K562 (cell line): ENCODE data around the gene IMMP2L. TPM values are rescaled to one million over a fixed set of nuclear protein-coding genes. Genes with fewer than 3 reads are reported as not detected.

Source experiments
- ATAC-seq: fragments of 200-7000 bp; cut with Tn5 transposase; 3 replicates; pipeline ENCODE4 v1.9.1; 2020; ENCODE audit warnings: moderate library complexity
- BruUV-seq: library from RNA; stranded (reverse); fragments of 400-500 nt; replicated peaks from 2 replicates; lab custom pipeline; 2021; lab: Mats Ljungman, UMichigan
- CTCF ChIA-PET: fragments of 300-600 bp; formaldehyde crosslinking; extraction: SDS; loops from one replicate; lab custom pipeline; 2021; ENCODE audit warnings: low intra/inter-chr PET ratio; lab: Yijun Ruan, JAX
- POLR2A ChIA-PET: fragments of 300-600, 350-650 bp; sonication (Branson Sonifier 250); formaldehyde crosslinking; extraction: SDS; loops from one replicate; lab custom pipeline; 2021; ENCODE audit warnings: antibody characterized with exemption, inconsistent platforms; lab: Yijun Ruan, JAX
- DNase-seq, 4 experiments: peaks; one replicate each; pipeline versions ENCODE4 v3.0.0 to v3.0.0-alpha.2; 2011 to 2018; ENCODE audit warnings: low spot score in 3 of 4, mixed read lengths in 3 of 4; ENCODE audit errors: extremely low read depth in 1 of 4
- FAIRE-seq: peaks from 2 replicates; lab custom pipeline; 2011; peaks lifted over from hg19 to GRCh38; lab: Jason Lieb, UNC
- H2AFZ ChIP-seq: 2 replicates; pipeline ENCODE4 v1.6.0; 2011; ENCODE audit warnings: low read depth, low read length, control low read depth, inconsistent platforms
- H3K27ac ChIP-seq: fragments of 200-600 bp; 3 replicates; pipeline ENCODE4 v1.8.0; 2011; ENCODE audit warnings: low read depth, mild to moderate bottlenecking, control low read depth, inconsistent platforms, low read length, moderate library complexity, mixed read lengths; ENCODE audit errors: extremely low read depth
- H3K27me3 ChIP-seq, 2 experiments: fragments of 300-600 bp in 1 of 2; 2 replicates in 1 of 2; 3 replicates in 1 of 2; pipeline versions ENCODE4 v1.6.0 to v1.8.0; 2011; ENCODE audit warnings: inconsistent platforms in 2 of 2, low read length in 2 of 2, mild to moderate bottlenecking in 1 of 2, mixed read lengths in 1 of 2, moderate library complexity in 1 of 2; ENCODE audit not compliant: control insufficient read depth in 2 of 2, insufficient read depth in 2 of 2
- H3K36me3 ChIP-seq: fragments of 300-600 bp; 3 replicates; pipeline ENCODE4 v1.8.0; 2011; ENCODE audit warnings: mild to moderate bottlenecking, low read length, inconsistent platforms; ENCODE audit not compliant: control insufficient read depth, insufficient read depth
- H3K4me1 ChIP-seq, 2 experiments: fragments of 200-600 bp in 1 of 2; replicated peaks in 1 of 2; 2 replicates in 1 of 2; 3 replicates in 1 of 2; pipeline versions ENCODE4 v1.5.1 to v1.8.0; 2011; ENCODE audit warnings: inconsistent platforms in 2 of 2, low read length in 2 of 2, mild to moderate bottlenecking in 1 of 2, mixed read lengths in 1 of 2, moderate library complexity in 1 of 2; ENCODE audit not compliant: control insufficient read depth in 2 of 2, insufficient read depth in 2 of 2
- H3K4me2 ChIP-seq: 2 replicates; pipeline ENCODE4 v1.6.1; 2011; ENCODE audit warnings: low read length, control low read depth, inconsistent platforms, mixed read lengths; ENCODE audit not compliant: insufficient read depth
- H3K4me3 ChIP-seq: fragments of 200-600 bp; sonication (generic), shearing (Covaris generic); 2 replicates; pipeline ENCODE4 v1.5.1; 2016; ENCODE audit warnings: control low read depth, inconsistent platforms
- H3K79me2 ChIP-seq: fragments of 200-600 bp; 3 replicates; pipeline ENCODE4 v1.8.0; 2011; ENCODE audit warnings: low read length, inconsistent platforms; ENCODE audit not compliant: control insufficient read depth, insufficient read depth
- H3K9ac ChIP-seq, 2 experiments: 2 replicates each; pipeline versions ENCODE4 v1.6.0 to v1.6.1; 2011; ENCODE audit warnings: low read depth in 2 of 2, low read length in 2 of 2, control low read depth in 1 of 2, inconsistent platforms in 1 of 2, mild to moderate bottlenecking in 1 of 2, mixed read lengths in 1 of 2; ENCODE audit not compliant: insufficient read depth in 1 of 2
- H3K9me1 ChIP-seq: one replicate; pipeline ENCODE4 v1.6.0; 2011; ENCODE audit warnings: inconsistent platforms, mild to moderate bottlenecking, low read length, moderate library complexity; ENCODE audit not compliant: control insufficient read depth, insufficient read depth
- H3K9me3 ChIP-seq: replicated peaks from 2 replicates; pipeline ENCODE4 v1.5.1; 2011; ENCODE audit warnings: low read depth, low read length, inconsistent platforms; ENCODE audit not compliant: control insufficient read depth, insufficient read depth
- H4K20me1 ChIP-seq: replicated peaks from 2 replicates; pipeline ENCODE4 v1.6.1; 2011; ENCODE audit warnings: low read length, inconsistent platforms, mixed read lengths; ENCODE audit not compliant: control insufficient read depth, insufficient read depth
- AFF1 ChIP-seq, 2 experiments: fragments of 450-650 bp; IDR thresholded peaks; 2 replicates each; pipeline ENCODE4 v1.6.1; 2018; ENCODE audit warnings: mild to moderate bottlenecking in 2 of 2, low read depth in 1 of 2; ENCODE audit not compliant: partially characterized antibody in 2 of 2
- CC2D1A ChIP-seq: fragments of 450-650 bp; IDR thresholded peaks from 2 replicates; pipeline ENCODE4 v1.6.1; 2017; ENCODE audit warnings: mild to moderate bottlenecking
- HNRNPUL1 ChIP-seq: fragments of 200-400 bp; formaldehyde crosslinking; IDR thresholded peaks from 2 replicates; pipeline ENCODE4 v1.6.1; 2017; ENCODE audit warnings: low read length
- WGBS: fragments of 100-300 bp; shearing (Covaris generic); methylation state at CpG from one replicate; pipeline ENCODE4 v1.1.6; 2016; ENCODE audit warnings: low coverage, mixed read lengths; ENCODE audit not compliant: insufficient coverage; ENCODE audit errors: missing lambda C conversion rate; 5-methylcytosine and 5-hydroxymethylcytosine counted together
- in situ Hi-C: fragments of 300-500 bp; cut with MboI; formaldehyde crosslinking; loops from 4 replicates; pipeline ENCODE4 v1.15.0; 2018; ENCODE audit warnings: inconsistent platforms, mixed read lengths
- intact Hi-C: fragments of 100-400 bp; cut with micrococcal nuclease; formaldehyde crosslinking; loops from 2 replicates; pipeline ENCODE4 v1.14.2; 2022
- polyA plus RNA-seq, 8 experiments: library from polyadenylated mRNA; depleted of rRNA in 4 of 8; stranded (reverse) in 5 of 8; unstranded in 3 of 8; fragments of >200 nt; fragmentation: Nextera tagmentation in 2 of 8; fragmentation: Illumina TruSeq in 1 of 8; extraction: Ambion mirVana in 2 of 8; extraction: Trizol in 1 of 8; gene quantifications; 2 replicates each; pipeline versions ENCODE4 v1.2.1 to v1.2.3, GENCODE V29; 2011 to 2014; ENCODE audit warnings: inconsistent platforms in 1 of 8, missing spikeins in 1 of 8
- total RNA-seq, 7 experiments: library from RNA; depleted of rRNA in 6 of 7; stranded (reverse); fragments of >200 nt in 6 of 7; fragmentation: Illumina TruSeq in 2 of 7; extraction: Trizol in 2 of 7; gene quantifications; 2 replicates each; pipeline versions ENCODE4 v1.2.1 to v1.2.3, GENCODE V29; 2011 to 2021; ENCODE audit warnings: low replicate concordance in 1 of 7

Gene IMMP2L
- total and polyA plus RNA-seq, 9 of the 15 experiments (the other 6 are each of a cell fraction or from before 2014, with no cell fraction given), result 29.7 to 116 (median 53.0) TPM

GRCh38 chr7:111140091-111140865 is 422.0 kb downstream of the IMMP2L start:
- CTCF ChIA-PET, result no interaction called here
- no peaks in the 10 kb centered on the region for H3K79me2 ChIP-seq
- in situ Hi-C loops, result no loop called here

More at GRCh38 chr7:111140091-111140865, 422.0 kb downstream of the IMMP2L start:
- FAIRE-seq (no peak), DNase-seq (no peak), ATAC-seq (no peak)
- H3K9me3 ChIP-seq, result no peaks in the 10 kb centered on the region
- H4K20me1 ChIP-seq, result no peaks in the 10 kb centered on the region
- 84% methylated on average over 2 of the region's 2 CpGs for WGBS
- POLR2A ChIA-PET, result no interaction called here
- TF ChIP-seq CC2D1A (no peak), AFF1 (IDR thresholded peaks at IDR 0.05; ENCODE audit: low read depth in 1 of 2, partially characterized antibody in 2 of 2) (no peak), HNRNPUL1 (no peak)
- H3K9me1 ChIP-seq, result no peaks in the 10 kb centered on the region
- no peak overlapping the region for H2AFZ ChIP-seq
- no TSS peak for BruUV-seq
- H3K4me3 ChIP-seq, result no peak overlapping the region
- no peaks in the 10 kb centered on the region for H3K27me3 ChIP-seq
- no peak overlapping the region for H3K27ac ChIP-seq
- H3K9ac ChIP-seq, result no peak overlapping the region
- no peak overlapping the region for H3K4me2 ChIP-seq
- intact Hi-C loops, result no loop called here
- H3K4me1 ChIP-seq, result no peaks in the 10 kb centered on the region; a peak in 2 of 5 replicates
- H3K36me3 ChIP-seq, result no peaks in the 10 kb centered on the region
